ENCODE measurements around the gene EMSY. TPM values are rescaled to one million over a fixed set of nuclear protein-coding genes. Genes with fewer than 3 reads are reported as not detected.

EMSY gene
- total and polyA plus RNA-seq, 10 donors: 3.8 to 81.8 (median 32.1) TPM

GRCh38 chr11:76524461-76524860 is 79.6 kb downstream of the EMSY start:
- no peak overlapping the region for H3K27ac ChIP-seq
- no peak for TF ChIP-seq POLR2AphosphoS5 (IDR thresholded peaks at IDR 0.05)
- TF ChIP-seq POLR2A (IDR thresholded peaks at IDR 0.05): no peak
- TF ChIP-seq, protein P1, sequence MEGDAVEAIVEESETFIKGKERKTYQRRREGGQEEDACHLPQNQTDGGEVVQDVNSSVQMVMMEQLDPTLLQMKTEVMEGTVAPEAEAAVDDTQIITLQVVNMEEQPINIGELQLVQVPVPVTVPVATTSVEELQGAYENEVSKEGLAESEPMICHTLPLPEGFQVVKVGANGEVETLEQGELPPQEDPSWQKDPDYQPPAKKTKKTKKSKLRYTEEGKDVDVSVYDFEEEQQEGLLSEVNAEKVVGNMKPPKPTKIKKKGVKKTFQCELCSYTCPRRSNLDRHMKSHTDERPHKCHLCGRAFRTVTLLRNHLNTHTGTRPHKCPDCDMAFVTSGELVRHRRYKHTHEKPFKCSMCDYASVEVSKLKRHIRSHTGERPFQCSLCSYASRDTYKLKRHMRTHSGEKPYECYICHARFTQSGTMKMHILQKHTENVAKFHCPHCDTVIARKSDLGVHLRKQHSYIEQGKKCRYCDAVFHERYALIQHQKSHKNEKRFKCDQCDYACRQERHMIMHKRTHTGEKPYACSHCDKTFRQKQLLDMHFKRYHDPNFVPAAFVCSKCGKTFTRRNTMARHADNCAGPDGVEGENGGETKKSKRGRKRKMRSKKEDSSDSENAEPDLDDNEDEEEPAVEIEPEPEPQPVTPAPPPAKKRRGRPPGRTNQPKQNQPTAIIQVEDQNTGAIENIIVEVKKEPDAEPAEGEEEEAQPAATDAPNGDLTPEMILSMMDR (IDR thresholded peaks at IDR 0.05 in 8 of 11, conservative IDR thresholded peaks at IDR 0.05 in 3 of 11): no peak
- no peaks in the 10 kb centered on the region for H3K27me3 ChIP-seq (replicated peaks in 1 of 7)
- no peak for DNase-seq
- WGBS, 5 donors: 93 to 97% (median 94%) methylated on average over 4 of the region's 4 CpGs
- H3K4me3 ChIP-seq: no peak overlapping the region
- intact Hi-C loops (cut with DNase I; ENCODE audit: low total_unique reads): no loop called here
- no peaks in the 10 kb centered on the region for H3K9me3 ChIP-seq
- no peaks in the 10 kb centered on the region for H3K4me1 ChIP-seq
- peaks cover 0 to 92% (median 43%) of the 10 kb centered on the region in 6 donors for H3K36me3 ChIP-seq

DNA sequence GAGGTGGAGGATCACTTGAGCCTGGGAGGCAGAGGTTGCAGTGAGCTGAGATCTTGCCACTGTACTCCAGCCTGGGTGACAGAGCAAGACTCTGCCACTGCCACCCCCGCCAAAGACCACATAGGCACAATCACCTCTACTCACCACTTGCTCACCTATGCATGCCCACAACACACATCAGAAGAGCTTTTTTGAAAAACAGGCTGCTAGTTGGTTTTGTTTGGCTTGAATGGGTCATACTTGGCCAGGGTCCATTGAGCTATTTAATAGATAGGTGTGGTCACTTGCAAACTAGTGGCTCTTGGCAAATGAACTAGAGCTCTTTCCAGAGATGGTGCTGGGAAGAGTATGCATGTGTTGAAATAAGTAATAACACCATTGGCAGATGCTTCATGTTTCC is 80.1 kb downstream of the EMSY start:
- Histone ChIP-seq H3K27ac (no peak overlapping the region), H3K36me3 (peaks cover 0 to 92% (median 47%) of the 10 kb centered on the region in 6 donors), H3K9me3 (no peaks in the 10 kb centered on the region), H3K27me3 (replicated peaks in 1 of 7) (no peaks in the 10 kb centered on the region), H3K4me3 (no peak overlapping the region), H3K4me1 (no peaks in the 10 kb centered on the region)
- TF ChIP-seq, protein P1 (IDR thresholded peaks at IDR 0.05 in 8 of 11, conservative IDR thresholded peaks at IDR 0.05 in 3 of 11): no peak
- TF ChIP-seq POLR2A (IDR thresholded peaks at IDR 0.05): no peak
- TF ChIP-seq POLR2AphosphoS5 (IDR thresholded peaks at IDR 0.05): no peak
- no peak for DNase-seq
- 95 to 100% (median 100%) methylated on average over 1 of the region's 1 CpG for WGBS, 5 donors
- intact Hi-C loops (cut with DNase I; ENCODE audit: low total_unique reads): no loop called here

- TF ChIP-seq, protein P1 (IDR thresholded peaks at IDR 0.05 in 8 of 11, conservative IDR thresholded peaks at IDR 0.05 in 3 of 11): no peak
- TF ChIP-seq POLR2AphosphoS5 (IDR thresholded peaks at IDR 0.05) (no peak), POLR2A (IDR thresholded peaks at IDR 0.05) (no peak)
- H3K9me3 ChIP-seq: no peaks in the 10 kb centered on the region
- intact Hi-C loops (cut with DNase I; ENCODE audit: low total_unique reads): no loop called here
- H3K27ac ChIP-seq: no peak overlapping the region
- H3K27me3 ChIP-seq (replicated peaks in 1 of 7): no peaks in the 10 kb centered on the region
- WGBS, 5 donors: 49 to 97% (median 75%) methylated on average over 2 of the region's 2 CpGs
- H3K4me1 ChIP-seq: no peaks in the 10 kb centered on the region
- no peak overlapping the region for H3K4me3 ChIP-seq
- H3K36me3 ChIP-seq: peaks cover 0 to 100% (median 59%) of the 10 kb centered on the region in 6 donors
- no peak for DNase-seq
Observed at GRCh38 chr11:76526878-76527277, 82.1 kb downstream of the EMSY start.

DNA sequence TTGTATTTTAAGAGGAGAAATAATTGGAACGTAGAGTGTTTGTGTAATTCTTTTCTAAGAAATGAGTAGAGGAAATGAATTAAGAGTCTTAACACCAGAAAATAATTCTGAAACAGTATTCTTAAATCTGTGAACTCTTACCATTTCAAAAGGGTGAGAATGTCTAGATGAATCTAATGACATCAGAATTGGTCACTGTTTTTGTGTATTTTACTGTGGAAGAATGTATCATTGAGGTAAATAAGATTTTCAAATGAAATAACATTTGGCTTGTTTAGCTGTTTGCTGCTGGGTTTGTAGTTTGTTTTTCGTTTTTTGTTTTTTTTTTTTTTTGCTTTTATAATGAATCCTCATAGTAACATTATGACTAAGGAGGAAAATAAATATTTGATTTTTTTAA is 97.6 kb downstream of the EMSY start:
- TF ChIP-seq POLR2A (IDR thresholded peaks at IDR 0.05) (no peak), POLR2AphosphoS5 (IDR thresholded peaks at IDR 0.05) (no peak)
- TF ChIP-seq, protein P1 (IDR thresholded peaks at IDR 0.05 in 8 of 11, conservative IDR thresholded peaks at IDR 0.05 in 3 of 11): no peak
- no peak for DNase-seq
- intact Hi-C loops (cut with DNase I; ENCODE audit: low total_unique reads): no loop called here
- H3K27me3 ChIP-seq (replicated peaks in 1 of 7): no peaks in the 10 kb centered on the region
- H3K36me3 ChIP-seq: peaks cover 0 to 100% (median 71%) of the 10 kb centered on the region in 6 donors
- no peaks in the 10 kb centered on the region for H3K9me3 ChIP-seq
- no peaks in the 10 kb centered on the region for H3K4me1 ChIP-seq
- WGBS, 5 donors: 64 to 90% (median 83%) methylated on average over 2 of the region's 2 CpGs
- H3K4me3 ChIP-seq: no peak overlapping the region
- no peak overlapping the region for H3K27ac ChIP-seq

Measured in spleen (tissue), 11 donors.